Loucy (cell line): Measurements from ENCODE around the gene GPT2.

Experiments
- CTCF ChIP-seq: fragments of 200-600 bp; sonication (generic); conservative IDR thresholded peaks from 2 replicates; pipeline ENCODE4 v1.5.1; 2014; ENCODE audit warnings: mild to moderate bottlenecking, antibody characterized with exemption, low read length
- EZH2phosphoT487 ChIP-seq: fragments of 200-600 bp; IDR thresholded peaks from 2 replicates; pipeline ENCODE4 v1.6.1; 2018; ENCODE audit warnings: antibody characterized with exemption, mild to moderate bottlenecking, moderate library complexity, borderline replicate concordance

- no peak for TF ChIP-seq CTCF
- TF ChIP-seq EZH2phosphoT487 = no peak
Measured at GRCh38 chr16:46885960-46886763, 2.0 kb downstream of the GPT2 start.
